Measurements from ENCODE around the gene PWWP2B.
"Not testable (repeated sequence)": the region's sequence is repeated elsewhere in the genome, so short reads cannot be mapped to it uniquely, and the experiment has no call there.

The PWWP2B gene

GRCh38 chr10:132363921-132364593 is 32.9 kb upstream of the PWWP2B start:
- peak in 2 of 3 donors; percentile 16 to 32 for DNase-seq (ENCODE audit: low read depth in 3 of 3)

GRCh38 chr10:132364594-132364970 is 32.4 kb upstream of the PWWP2B start:
- peak in 2 of 3 donors; percentile 62 to 83 for DNase-seq (ENCODE audit: low read depth in 3 of 3)

- no peak for DNase-seq (ENCODE audit: low read depth in 3 of 3)
Observed at GRCh38 chr10:132365102-132365501, 31.9 kb upstream of the PWWP2B start.

GRCh38 chr10:132366006-132366405 is 31.0 kb upstream of the PWWP2B start:
- no peak for DNase-seq (ENCODE audit: low read depth in 3 of 3)

GRCh38 chr10:132366499-132366898 is 30.5 kb upstream of the PWWP2B start:
- DNase-seq (ENCODE audit: low read depth in 3 of 3): no peak

GRCh38 chr10:132368391-132368790 is 28.6 kb upstream of the PWWP2B start:
- DNase-seq (ENCODE audit: low read depth in 3 of 3): no peak

- DNase-seq (ENCODE audit: low read depth in 3 of 3): no peak
Observed at GRCh38 chr10:132368881-132369635, 27.9 kb upstream of the PWWP2B start.

- no peak for DNase-seq (ENCODE audit: low read depth in 3 of 3)
Observed at GRCh38 chr10:132369636-132370185, 27.3 kb upstream of the PWWP2B start.

GRCh38 chr10:132370426-132371340 is 26.3 kb upstream of the PWWP2B start:
- DNase-seq (ENCODE audit: low read depth in 3 of 3): no peak

GRCh38 chr10:132371641-132372081 is 25.3 kb upstream of the PWWP2B start:
- DNase-seq (ENCODE audit: low read depth in 3 of 3): no peak

- no peak for DNase-seq (ENCODE audit: low read depth in 3 of 3)
Observed at GRCh38 chr10:132372516-132373095, 24.4 kb upstream of the PWWP2B start.

GRCh38 chr10:132373241-132373955 is 23.6 kb upstream of the PWWP2B start:
- DNase-seq (ENCODE audit: low read depth in 3 of 3): no peak

GRCh38 chr10:132374176-132374575 is 22.8 kb upstream of the PWWP2B start:
- no peak for DNase-seq (ENCODE audit: low read depth in 3 of 3)

- DNase-seq (ENCODE audit: low read depth in 3 of 3): no peak
Observed at GRCh38 chr10:132374612-132375011, 22.4 kb upstream of the PWWP2B start.

GRCh38 chr10:132375116-132375794 is 21.7 kb upstream of the PWWP2B start:
- DNase-seq (ENCODE audit: low read depth in 3 of 3): no peak

- no peak for DNase-seq (ENCODE audit: low read depth in 3 of 3)
Observed at GRCh38 chr10:132375795-132376297, 21.2 kb upstream of the PWWP2B start.

- no peak for DNase-seq (ENCODE audit: low read depth in 3 of 3)
Observed at GRCh38 chr10:132376394-132376851, 20.6 kb upstream of the PWWP2B start.

GRCh38 chr10:132377326-132377725 is 19.7 kb upstream of the PWWP2B start:
- DNase-seq (ENCODE audit: low read depth in 3 of 3): no peak

GRCh38 chr10:132379026-132379425 is 18.0 kb upstream of the PWWP2B start:
- DNase-seq (ENCODE audit: low read depth in 3 of 3): not testable (repeated sequence)

GRCh38 chr10:132380986-132381385 is 16.0 kb upstream of the PWWP2B start:
- not testable (repeated sequence) for DNase-seq (ENCODE audit: low read depth in 3 of 3)

Data from stimulated activated CD4-positive, alpha-beta T cell treated with anti-CD3 and anti-CD28 coated beads, TNF-alpha, amount 100 ng/mL, for 48 hours (primary cell).